Stimulated activated CD8-positive, alpha-beta memory T cell treated with anti-CD3 and anti-CD28 coated beads, Interleukin-15, amount 100 ng/mL, for 24 hours (primary cell): Measurements from ENCODE around the gene INKA1.
A peak's percentile ranks its signal among the peaks of the same experiment; 100 is the strongest.

Experiments
- DNase-seq: peaks from one replicate; pipeline ENCODE4 v3.0.0-alpha.2; 2020; ENCODE audit warnings: low read depth

Gene INKA1

DNA sequence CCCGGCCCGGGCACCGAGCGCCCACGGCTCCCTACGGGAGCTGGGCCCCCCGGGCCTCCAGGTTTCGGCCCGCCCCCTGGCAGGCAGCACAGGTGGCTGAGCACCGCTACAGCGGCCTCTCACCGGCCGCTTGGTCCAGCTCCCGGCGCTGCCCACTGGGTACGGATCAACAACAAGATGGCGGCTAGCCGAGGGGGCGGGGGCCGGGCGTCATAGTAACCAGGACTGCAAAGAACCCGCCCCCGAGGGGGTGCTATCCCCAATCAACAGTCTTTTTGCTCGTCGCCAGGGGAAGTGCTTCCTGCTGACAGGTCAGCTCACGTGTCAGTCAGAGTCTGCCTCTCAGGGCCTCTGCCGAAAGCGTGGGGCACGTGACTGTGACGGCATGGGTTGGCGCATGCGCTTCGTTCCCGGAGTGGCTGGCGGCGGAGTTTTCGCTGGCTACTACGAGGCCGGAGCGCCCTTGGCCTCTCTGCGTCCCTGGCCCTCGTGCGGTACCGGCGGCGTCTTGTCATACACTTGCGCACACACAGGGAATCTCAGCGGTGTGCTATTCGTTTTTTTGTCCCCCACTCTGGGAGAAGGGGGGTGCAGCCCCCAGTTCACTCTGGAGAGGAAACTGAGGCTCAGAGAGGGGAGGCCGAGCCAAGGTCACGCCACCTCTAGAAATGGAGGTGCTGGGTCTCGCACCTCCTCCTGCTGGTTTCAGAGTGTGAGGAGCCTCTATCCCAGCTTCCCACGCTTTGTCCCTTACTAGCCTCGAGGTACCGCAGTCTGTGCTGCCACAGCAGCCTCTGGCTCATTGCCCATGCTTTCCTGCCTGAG is 16.5 kb upstream of the INKA1 start, which contains the start of gene IP6K1:
Gene IP6K1 (minus strand): TSS at position 186 of the 825 bp plus-strand sequence. CDS start 38,502 bp downstream, outside the sequence.
- peak; percentile 98 for DNase-seq

GRCh38 chr3:49787182-49787464 is 15.9 kb upstream of the INKA1 start:
- no peak for DNase-seq

DNA sequence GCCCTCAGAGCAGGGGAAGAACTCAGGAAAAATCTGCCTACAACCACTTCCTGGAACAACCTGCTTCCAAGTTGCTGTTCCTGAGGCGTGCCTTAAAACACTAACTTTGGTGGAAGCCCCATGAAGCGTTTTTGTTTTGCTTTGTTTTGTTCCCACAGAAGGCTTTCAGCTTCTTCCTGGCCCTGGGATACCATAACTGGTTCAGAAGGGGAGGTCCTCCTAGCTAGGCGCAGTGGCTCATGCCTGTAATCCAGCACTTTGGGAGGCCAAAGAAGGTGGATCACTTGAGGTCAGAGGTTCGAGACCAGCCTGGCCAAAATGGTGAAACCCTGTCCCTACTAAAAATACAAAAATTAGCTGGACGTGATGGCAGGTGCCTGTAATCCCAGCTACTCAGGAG is 15.5 kb upstream of the INKA1 start:
- no peak for DNase-seq

DNA sequence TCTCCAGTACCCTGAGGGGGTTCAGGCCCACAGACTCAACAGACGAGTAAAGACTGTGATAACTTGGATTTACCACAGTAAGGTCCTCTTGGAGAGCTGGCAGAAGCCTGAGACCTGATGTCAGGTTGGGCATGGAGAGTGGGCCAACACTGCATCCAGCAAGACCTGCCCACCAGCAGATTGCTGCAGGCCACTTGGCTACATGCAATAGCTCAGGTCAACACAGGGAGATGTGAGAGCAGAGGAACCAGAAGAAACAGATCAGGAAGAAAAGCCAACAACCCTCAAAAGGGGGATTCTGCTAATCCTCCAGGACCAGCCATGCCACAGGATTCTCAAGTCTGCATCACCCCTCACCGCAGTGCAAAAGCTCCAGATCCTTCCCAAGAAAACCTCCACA is 15.0 kb upstream of the INKA1 start:
- no peak for DNase-seq

DNA sequence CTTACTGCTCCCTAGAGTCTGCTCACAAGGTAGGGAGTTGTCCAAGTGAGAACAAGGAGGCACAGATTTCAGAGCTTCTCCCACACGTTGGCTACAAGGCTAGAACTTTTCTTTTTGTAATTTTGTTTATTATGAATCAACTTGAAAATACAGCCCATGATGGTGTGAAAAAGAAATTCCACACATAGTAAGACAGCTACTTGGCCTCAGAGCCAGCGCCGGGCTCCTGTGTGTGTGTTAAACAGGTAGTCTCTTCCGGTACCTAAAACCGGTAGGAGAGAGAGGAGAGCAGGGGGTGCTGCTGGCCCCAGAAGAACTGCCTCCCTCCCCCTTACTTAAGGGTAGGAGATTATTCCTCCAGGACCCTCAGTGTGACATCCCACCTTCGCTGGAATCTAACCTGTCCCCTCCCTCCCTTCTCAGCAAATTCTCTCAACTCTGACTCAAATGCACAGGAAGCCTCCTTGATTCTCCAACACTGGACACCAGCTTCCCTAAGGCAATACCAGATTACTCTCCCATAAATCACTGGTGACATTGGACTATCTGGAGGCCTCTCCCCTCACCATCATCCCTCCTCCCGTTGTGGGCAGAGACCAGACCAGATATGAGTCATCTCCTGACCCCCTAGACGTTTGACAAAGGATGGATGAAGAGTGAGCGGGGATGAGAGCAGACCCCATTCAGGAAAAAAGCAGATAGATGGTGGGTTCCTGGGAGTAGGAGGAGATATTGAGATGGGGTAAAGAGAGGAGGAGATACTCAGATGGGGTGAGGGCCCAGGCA is 12.2 kb upstream of the INKA1 start:
- no peak for DNase-seq

- DNase-seq: no peak
These were observed 11.5 kb upstream of the INKA1 start for GRCh38 chr3:49791571-49791970.

DNA sequence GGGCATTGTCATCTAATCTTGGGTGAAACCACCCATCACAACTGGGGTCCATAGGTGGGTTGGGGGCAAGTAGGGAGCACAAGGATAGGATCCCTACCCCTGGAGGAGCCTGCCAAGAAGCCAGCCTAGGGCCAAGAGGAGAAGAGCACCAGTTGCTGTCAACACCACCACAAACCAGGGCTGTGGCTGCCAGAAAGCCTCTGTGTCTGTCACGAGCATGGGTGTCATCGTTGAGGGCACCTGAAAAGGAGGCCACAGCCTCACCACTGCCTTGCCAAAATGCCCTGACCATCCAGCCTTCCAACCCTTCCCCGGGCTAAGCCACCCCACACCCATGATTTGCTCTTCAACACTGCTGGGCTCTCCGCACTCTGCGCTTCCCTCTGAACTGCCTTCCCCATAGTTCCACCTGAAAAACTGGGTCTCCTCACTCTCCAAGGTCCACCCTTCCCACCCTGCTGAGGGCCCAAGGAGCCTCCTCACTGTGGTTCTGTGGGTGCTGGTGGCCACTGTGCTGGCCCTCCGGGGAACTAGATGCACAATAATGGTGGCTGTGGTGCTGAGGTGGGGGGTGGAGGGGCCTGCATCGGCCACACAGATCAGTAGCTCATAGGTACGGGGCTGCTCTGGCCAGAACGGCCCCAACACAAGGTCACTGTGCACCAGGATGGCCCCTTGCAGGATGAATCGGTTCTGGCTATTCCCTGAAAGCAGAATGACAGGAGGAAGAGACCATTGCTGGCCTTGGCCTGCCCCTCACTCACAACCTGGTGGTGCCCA is 10.5 kb upstream of the INKA1 start:
- no peak for DNase-seq

DNA sequence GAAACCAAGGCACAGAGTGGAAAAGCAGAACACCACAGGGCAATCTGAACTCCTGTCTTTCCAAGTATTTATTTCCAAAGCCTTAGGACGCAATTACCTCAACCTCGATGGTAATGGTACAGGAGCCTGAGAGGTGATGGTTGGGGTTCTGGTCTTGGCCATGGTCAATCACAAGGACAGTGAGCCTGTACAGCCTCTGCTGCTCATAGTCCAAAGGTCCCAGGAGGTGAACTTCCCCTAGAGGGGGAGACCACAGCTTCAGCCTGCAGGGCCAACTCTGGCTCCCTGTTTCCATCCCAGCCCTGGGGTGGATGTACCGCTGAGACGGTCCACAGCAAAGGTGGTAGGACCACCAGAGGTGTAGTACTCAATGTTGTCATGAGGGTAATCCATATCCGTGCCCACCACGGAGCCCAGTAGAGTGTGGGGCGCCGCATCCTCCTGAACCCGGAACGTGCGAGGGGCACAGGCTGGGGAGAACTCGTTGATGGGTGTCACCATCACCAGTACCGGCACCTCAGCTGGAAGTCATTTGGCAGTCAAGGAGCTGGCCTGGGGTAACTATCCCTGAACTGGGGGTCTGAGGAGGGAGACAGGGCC is 9.5 kb upstream of the INKA1 start:
- no peak for DNase-seq

DNA sequence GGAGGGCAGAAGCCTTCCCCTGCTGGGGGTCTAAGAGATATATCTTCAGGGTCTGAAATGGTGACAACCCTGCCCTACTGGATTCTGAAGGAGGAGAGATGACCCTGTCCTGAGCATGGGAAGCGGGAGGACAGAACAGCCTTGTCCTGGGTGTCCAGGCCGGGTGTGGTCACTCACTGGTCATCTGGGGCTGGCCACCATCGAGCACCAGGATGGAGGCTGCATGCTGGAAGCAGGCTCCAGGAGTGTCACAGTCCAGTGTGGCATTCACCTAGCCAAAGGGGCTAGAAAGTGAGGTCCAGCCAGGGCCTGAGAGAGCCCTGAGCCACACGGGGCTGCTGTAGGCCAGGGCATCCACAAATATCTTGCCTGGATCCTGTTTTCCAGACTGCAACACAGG is 8.6 kb upstream of the INKA1 start:
- DNase-seq: no peak

- DNase-seq: no peak
These were observed 7.8 kb upstream of the INKA1 start for GRCh38 chr3:49794926-49795905.

DNA sequence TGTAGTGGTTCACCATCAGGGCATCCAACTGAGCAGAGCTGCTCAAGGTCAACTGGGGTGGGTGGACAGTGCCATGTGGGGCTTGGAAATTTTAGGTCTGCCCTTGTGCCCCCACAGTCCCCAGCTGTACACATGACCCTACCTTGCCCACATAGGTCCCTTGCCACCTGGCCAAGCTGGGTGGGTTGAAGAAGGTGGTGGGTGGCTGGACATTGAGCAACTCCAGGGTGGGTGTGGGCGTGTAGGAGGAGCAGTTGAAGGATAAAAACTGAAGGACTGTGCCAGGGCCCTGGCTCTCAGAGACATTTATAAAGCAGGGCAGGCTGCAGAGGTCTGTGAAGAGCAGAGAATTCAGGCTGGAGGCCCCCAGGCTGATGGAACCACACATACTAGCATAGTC is 4.0 kb upstream of the INKA1 start:
- no peak for DNase-seq

DNA sequence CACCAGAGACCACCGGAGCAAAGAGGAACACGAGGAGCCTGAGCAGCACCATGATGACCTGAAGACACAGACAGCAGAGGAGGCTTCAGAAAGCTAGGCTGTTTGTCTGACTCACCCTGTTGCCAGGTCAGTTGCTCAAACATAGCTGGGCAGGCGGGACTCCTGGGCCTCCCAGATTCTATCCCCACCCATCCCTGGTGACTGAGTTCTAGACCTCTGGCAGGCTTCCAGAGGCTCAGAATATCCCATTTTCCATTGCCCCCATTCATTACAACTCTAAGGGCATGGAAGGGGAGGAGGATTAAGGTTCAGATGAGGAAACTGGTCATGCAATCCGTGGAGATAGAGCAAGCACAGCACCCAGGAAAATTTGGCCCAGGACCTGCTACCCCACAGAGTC is 3.3 kb upstream of the INKA1 start, which contains the start of gene CDHR4:
Gene CDHR4 (minus strand): TSS at position 113 of the 400 bp plus-strand sequence. CDS start 61 bp downstream, at position 52.
- no peak for DNase-seq

GRCh38 chr3:49801160-49801559 is 1.9 kb upstream of the INKA1 start:
- no peak for DNase-seq

GRCh38 chr3:49803465-49804140 is 542 bp downstream of the INKA1 start:
- no peak for DNase-seq

DNA sequence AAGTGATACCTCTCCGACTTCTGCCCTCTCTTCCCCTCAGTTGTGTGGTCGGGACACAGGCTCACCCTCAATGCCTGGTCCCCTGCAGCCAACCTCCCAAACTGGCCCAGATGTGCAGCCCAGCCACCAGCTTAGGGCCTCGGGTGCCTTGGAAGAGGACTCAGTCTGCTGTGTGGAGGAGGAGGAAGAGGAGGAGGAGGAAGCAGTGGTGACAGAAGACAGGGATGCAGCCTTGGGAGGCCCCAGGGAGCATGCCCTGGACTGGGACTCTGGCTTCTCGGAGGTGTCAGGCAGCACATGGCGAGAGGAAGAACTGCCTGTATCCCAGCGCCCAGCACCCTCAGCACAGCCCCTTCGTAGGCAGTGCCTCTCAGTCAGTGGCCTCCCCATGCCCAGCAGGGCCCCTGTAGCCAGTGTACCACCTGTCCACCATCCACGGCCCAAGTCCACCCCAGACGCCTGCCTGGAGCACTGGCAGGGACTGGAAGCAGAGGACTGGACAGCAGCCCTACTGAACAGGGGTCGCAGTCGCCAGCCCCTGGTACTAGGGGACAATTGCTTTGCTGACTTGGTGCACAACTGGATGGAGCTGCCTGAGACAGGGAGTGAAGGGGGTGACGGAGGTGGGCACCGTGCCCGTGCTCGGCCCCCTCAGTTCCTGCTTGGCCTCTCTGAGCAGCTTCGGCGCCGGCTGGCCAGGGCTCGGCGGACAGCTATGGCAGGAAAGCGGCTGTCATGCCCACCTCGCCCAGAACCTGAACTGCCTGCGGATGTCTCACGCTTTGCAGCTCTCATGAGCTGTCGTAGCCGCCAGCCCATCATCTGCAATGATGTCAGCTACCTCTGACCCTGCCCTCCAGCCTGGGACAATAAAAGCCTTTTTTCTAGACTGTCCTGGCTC is 1.3 kb downstream of the INKA1 start:
- DNase-seq: no peak

DNA sequence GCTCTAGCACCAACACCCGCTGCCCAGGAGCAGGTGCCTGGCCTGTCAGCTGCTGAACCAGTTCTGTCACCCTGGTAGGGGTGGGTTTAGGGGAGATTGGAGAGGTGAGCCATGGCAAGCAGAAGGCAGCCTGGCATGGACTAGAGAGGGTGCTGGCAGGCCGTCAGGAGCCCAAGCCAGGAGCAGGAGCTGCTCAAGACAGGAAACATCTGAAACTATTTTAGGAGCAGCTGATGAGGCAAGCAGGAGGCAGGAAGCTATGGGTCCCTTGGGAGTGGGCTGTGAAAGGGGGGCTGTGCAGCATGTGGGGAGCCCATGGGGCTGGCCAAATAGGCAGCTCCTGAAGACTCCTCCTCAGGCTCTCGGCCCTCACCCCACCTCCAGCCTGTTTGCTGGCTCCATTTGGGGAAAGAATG is 2.3 kb downstream of the INKA1 start:
- DNase-seq: no peak

DNA sequence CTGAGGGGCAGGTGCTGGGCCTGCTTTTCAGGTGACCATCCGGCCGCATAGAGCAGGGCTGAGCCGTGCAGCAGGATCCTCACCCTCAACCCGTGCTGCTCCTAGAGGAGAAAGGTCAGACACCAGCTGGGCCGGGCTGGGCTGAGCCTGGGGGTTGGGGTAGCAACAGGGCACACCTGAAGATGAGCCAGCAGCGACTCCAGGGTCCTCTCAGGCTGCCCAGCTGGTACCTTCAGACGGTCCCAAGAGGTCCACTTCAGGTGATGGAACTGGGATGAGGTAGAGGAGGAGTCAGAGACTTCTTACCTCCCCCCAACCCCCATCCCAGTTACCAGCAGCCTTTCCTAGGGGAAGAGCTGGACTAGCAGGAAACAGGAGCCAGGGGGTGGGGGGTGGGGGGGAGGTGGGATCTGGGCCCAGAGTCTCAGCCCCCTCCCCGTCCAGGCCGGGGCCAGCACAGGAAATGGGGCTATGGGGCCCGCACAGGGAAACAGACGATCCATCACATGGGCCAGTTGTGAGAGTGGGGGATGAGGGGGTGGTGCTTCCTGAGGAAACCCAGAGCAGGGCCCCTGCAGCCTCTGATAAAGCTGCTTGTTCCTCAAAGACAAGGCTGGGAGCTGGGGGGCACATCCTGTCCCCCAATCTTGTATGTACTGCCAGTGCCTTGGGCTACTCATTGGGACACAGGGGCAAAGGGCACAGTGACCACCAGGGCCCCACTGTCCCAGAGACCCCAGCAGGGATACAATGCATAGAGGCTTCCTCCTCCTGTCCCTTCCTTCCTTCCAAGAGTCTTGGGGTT is 3.0 kb downstream of the INKA1 start:
- no peak for DNase-seq

- no peak for DNase-seq
These were observed 3.8 kb downstream of the INKA1 start for GRCh38 chr3:49806850-49807249.
